Heart left ventricle (tissue), 13 donors: ENCODE results near the gene FMO2.

Experiments
- CTCF ChIP-seq, 12 donors: fragments of 200-600 bp; sonication (generic) in 4 of 12; IDR thresholded peaks; one replicate each; pipeline versions ENCODE4 v1.5.0 to v1.8.0; 2018 to 2022; ENCODE audit warnings: antibody characterized with exemption in 12 of 12, mild to moderate bottlenecking in 5 of 12
- POLR2A ChIP-seq, 2 donors: fragments of 450-650 bp; IDR thresholded peaks; one replicate each; pipeline ENCODE4 v1.6.1; 2017; ENCODE audit warnings: antibody characterized with exemption in 2 of 2, mild to moderate bottlenecking in 2 of 2, moderate library complexity in 2 of 2
- donor health status: ischemic (EF 13 %, LVEDD 7.1; RV severe dilation, severe dysfunction).
- donor health status: DM: no; HTN: yes; CAD: no.
- donor health status: DM: no; HTN: no; CAD: no.
- donor health status: ischemic (EF 25% LVEDD 6.9; RV normal size, moderate dysfunction).
- donor health status: ischemic (EF 25% LVEDD 5.7; RV mildly dilated, moderate dysfunction).
- donor health status: ischemic (EF 35%, LVEDD 5.7; RV mildly dilated, moderate dysfunction).
- donor health status: nonischemic (EF 11% LVEDD 7.7; RV severe dilation, severe dysfunction).
- donor health status: DM: yes; HTN: yes; CAD: no.
- donor health status: PGD.
- donor health status: ischemic (EF 29% LVEDD 5.4; RV normal size, mild dysfunction).
- donor health status: nonischemic (EF 23%, LVEDD 6.1; RV moderate dilation, normal function).

GRCh38 chr1:171226747-171227370, 41.8 kb downstream of the FMO2 start:
- TF ChIP-seq CTCF (IDR thresholded peaks at IDR 0.05) (peak; percentile 75 to 94 (median 82)), POLR2A (IDR thresholded peaks at IDR 0.05) (no peak)
